ENCODE data around the gene NSDHL. TPM values are rescaled to one million over a fixed set of nuclear protein-coding genes. Genes with fewer than 3 reads are reported as not detected.

Gene NSDHL
- total RNA-seq, 1 donor from 2014 or later: 16.0 TPM

DNA sequence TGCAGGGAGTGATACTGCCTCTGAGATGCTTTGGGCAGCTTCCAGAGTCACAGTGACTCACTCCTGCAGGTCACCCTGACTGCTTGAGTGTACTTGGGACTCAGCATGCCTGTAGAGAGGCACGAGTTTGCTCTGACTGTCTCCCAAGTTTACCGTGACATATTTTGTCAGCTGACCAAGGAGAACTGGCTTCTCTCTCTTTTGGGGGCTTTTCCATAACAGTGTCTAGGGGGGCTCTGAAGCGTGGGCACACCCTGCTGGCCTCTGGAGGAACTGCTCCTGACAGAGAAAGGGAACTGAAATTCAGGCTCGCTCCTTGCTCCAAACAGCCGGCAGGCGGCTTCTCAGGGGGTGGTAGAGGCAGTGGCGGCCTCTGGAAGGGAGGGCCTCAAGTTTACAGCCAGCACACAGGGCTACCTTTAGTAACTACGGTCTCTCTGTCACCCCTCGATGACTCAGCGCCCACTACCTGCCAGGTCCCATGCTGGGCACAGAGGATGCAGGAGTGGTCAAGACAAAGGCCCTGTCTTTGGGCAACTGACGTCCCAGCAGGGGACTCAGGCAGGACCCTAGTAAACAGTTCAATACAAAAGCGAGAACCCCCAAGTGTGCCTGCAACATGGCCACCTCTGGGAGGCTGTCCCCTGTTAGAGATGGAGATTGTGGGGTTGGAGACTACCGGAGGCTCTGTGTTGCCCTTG, 84.8 kb downstream of the NSDHL start:
- DNase-seq: peak; percentile 43

DNA sequence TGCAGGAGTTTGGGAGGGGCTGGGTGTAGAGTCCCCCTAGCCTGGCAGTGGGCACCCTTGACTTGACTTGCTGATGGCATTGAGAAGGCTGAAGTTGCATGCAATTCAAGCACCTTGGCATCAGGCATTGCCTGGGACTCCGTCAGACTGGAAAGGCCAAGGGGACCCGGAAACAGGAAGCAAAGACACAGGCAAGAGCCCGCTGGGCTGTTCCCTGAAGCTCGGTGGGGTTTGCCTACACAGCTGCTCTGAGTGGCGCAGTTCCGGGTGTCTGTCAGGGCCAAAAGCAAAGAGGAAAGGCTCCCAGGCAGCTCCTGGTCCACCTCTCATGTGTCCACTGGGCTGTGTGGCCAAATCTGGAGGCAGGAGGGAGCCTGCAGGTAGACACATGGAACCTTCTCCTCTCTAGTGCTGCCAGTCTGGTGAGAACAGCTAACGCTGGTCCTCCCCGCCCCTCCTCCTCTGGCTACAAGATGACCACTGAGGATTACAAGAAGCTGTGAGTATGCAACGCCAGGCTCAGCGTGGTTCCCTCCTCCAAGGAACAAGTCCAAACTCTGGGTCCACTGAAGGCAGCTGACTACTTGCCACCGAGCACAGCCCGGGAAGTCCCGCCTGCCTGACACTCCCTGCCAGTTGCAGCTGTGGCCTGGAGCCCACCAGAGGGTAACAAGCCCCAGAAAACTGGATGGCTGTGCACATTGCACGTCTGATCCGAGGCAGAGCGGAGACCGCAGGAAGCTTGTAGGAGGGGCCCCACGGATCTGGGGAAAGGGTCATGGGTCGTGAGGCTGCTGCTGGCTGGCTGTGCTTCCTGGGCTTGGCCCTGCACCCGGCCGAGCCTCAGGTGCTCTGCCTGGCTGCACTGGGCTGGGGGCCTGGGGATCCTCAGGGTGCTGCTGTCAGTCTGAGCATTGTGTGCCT, 87.1 kb downstream of the NSDHL start:
- DNase-seq: no peak

DNA sequence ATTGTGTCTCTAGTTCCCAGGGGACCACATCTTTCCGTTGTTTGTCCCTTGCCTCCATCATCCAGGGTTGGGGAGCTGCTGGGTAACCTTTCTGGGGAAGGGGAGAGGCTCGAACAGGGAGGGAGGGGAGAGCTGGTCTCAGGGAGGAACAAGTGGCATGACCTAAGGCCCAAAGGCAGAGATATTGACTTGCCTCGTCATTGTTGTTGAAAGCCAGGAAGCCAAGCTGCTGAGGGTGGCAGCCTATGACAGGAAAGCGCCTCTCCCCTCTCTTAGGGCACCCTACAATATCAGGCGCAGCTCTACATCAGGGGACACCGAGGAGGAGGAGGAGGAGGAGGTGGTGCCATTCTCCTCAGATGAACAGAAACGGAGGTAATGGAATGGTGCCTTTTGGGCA, 87.8 kb downstream of the NSDHL start:
- no peak for DNase-seq

Other genes starting within 250 kb of the NSDHL start
- not detected in 2 replicates for gene GABRQ, start 193.2 kb upstream of the NSDHL start, total RNA-seq
- gene MAGEA3, start 132.3 kb upstream of the NSDHL start, total RNA-seq: not detected in 2 replicates
- not detected in 2 replicates for gene CSAG2, start 121.8 kb upstream of the NSDHL start, total RNA-seq
- not detected in 2 replicates for gene MAGEA2B, start 116.4 kb upstream of the NSDHL start, total RNA-seq
- not detected in 2 replicates for gene CSAG1, start 97.3 kb upstream of the NSDHL start, total RNA-seq
- not detected in 2 replicates for gene MAGEA12, start 97.3 kb upstream of the NSDHL start, total RNA-seq
- not detected in 2 replicates for gene MAGEA2, start 77.2 kb upstream of the NSDHL start, total RNA-seq
- not detected in 2 replicates for gene CSAG3, start 71.8 kb upstream of the NSDHL start, total RNA-seq
- gene MAGEA6, start 61.4 kb upstream of the NSDHL start, total RNA-seq: not detected in 2 replicates
- gene CETN2, start 306 bp upstream of the NSDHL start, total RNA-seq: 23.3 and 25.2 TPM in 2 replicates
- 5.3 and 15.5 TPM in 2 replicates for gene ZNF185, start 67.0 kb downstream of the NSDHL start, total RNA-seq
- not detected in 2 replicates for gene PNMA5, start 163.1 kb downstream of the NSDHL start, total RNA-seq
- 0.09 TPM in 1 of 2 replicates, not detected in the other for gene PNMA3, start 225.4 kb downstream of the NSDHL start, total RNA-seq
- 0.34 and 0.74 TPM in 2 replicates for gene PNMA6A, start 241.4 kb downstream of the NSDHL start, total RNA-seq